GM19043 (cell line): Measurements from ENCODE around the gene TAPBP.

Source experiments
- ATAC-seq: cut with Tn5 transposase; IDR thresholded peaks from one replicate; pipeline ENCODE4 v1.9.1; 2021; ENCODE audit warnings: low read depth; ENCODE audit not compliant: unreplicated experiment

Gene TAPBP

GRCh38 chr6:33320315-33321181, 6.7 kb upstream of the TAPBP start:
- no peak for ATAC-seq

- no peak for ATAC-seq
These were observed 6.0 kb upstream of the TAPBP start for GRCh38 chr6:33319939-33320314.

DNA sequence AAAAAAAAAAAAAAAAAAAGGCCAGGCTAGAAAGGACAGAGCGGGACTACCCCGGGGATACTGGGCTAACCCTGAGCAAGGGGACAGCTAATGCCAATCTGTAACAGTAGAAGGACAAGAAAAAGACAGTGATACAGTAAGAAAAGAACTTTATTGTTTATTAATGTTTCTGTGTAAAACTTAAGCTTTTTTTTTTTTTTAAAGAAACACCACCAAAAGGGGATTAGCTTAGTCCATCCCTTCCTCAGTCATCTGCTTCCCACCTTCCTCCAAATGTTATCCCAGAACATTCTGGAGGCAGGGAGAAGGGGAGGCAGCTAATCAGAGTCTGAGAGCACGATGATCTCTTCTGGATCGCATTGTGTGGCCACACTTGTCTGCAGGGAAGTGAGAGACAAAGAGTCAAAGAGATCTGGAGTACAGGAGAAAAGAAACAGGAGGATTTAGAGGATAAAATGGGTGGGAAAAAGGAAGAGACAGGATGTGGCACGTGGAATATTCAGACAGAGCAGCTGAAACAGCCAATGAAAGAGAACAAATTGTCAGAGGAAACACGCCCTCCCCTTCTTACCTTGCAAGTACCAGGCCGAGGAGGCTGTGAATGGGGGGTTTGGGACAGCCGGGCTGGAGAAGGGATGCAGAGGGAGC, 4.7 kb upstream of the TAPBP start:
- ATAC-seq: no peak

DNA sequence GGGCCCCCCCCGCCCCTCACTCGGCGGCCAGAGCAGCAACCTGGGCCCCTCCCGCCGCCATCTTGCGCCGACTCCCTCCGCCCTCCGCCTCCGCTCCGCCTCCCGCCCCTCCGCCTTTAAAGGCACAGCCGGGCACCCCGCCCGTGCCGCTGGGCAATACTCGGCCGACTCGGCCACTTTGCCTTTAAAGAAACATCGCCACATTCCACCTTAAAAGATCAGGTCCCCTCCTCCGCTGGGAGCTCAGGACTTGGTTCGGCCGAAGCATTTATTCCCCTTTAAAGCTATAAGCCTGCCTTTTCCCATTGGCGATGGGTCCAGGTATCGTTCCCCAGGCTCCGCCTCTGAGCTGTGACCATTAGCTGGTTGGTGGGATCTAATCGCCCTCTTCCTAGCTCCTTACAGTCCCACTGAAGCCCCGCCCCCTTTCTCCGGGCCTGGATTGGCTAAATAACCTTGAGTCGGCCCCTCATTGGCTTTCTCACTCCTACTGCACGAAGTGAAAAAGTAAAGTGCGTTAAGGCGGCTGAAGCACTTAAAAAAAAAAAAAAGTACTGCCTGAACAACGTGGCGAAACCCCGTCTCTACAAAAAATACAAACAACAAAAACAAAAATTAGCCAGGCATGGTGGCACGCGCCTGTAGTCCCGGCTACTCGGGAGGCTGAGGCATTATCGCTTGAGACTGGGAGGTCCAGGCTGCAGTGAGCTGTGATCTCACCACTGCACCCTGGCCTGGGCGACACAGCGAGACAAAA, 4.0 kb upstream of the TAPBP start, which contains the start of gene ZBTB22:
Gene ZBTB22 (minus strand): TSS at position 76 of the 757 bp plus-strand sequence. CDS start 828 bp downstream, outside the sequence.
- peak; percentile 56 for ATAC-seq

DNA sequence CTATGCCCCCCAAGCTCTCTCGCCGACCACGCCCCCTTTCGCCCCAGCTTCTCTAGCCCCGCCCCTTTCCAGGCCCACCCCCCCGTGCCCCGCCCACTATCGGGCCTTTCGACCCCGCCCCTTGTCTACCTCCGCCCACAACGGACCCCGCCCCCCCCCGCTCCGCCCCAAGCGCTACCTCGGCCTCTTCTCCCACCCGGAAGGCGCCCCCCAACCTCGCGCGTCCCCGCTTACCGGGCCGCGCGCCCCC, 3.5 kb upstream of the TAPBP start:
- no peak for ATAC-seq

DNA sequence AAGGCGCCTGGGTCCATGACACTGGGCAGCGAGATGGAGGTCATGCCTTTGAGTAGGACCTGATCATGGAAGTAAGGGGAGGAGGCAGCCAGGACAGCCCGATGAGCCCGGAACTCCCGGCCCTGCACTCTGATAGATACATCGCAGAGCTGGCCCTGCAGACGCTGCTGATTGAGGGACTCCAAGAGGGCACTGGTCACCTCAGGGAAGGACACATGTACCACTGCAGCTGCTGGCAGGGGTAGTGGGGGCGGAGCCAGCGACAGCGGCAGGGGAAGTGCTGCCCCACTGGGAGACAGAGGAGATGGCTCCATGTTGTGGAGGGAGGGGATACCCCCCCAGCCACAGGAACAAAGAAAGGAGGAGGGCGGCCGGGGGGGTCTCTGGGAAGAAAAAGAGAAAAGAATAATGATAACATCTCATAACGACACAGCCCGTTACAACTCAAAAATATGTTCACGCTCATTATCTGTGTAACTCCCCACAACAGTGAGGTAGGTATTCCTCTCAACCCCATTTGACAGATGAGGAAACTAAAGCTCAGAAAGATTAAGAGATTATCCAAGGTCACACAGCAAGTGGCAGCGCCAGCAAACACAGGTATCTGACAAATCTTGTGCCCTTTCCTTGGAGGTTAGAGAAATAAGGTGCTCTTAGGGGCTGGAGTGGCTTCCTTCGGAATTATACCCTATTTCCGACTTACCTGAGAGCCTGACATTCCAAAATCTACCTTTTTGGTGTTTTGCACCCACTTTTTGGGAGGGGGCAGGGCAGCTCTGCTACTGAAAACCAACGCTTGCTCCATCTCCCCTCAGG, 2.9 kb upstream of the TAPBP start:
- no peak for ATAC-seq

DNA sequence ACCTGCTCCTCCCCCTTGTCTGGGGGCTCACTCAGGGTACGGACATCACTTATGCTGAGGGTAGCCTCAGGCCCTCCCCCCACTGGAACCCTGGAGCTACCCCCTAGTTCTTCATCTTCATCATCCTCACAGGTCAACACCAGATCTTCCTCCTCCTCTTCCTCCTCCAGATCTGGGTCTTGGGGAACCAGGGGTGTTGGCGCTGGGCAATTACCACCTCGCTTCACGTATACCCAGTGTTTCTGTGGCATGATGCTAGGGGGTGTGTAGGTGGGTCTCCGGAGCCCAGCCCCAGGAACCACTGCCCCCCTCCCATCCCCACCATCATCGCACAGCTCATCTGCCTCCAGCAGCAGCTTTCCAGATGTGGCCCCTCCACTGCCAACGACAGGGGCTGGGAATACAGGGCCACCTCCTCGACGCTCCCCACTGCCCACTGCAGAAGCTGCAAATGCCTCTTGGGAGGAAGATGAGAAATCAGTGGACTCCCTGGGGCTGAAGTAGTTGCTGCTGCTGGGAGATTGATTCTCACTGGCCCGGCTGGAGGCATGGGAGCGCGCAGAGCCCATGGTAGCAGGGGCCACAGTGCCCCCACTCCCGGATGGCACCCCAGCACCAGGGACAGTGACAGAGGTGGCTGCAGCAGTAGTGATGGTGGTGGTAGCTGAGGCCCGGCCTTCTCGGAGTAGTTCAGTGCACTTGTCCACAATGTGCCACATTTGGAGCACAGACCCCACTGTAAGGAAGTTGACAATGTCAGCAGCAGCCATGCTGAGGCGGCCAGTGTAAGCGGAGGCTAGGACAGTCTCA, 2.1 kb upstream of the TAPBP start:
- no peak for ATAC-seq

- ATAC-seq: no peak
These were observed 1.3 kb upstream of the TAPBP start for GRCh38 chr6:33314943-33315792.

DNA sequence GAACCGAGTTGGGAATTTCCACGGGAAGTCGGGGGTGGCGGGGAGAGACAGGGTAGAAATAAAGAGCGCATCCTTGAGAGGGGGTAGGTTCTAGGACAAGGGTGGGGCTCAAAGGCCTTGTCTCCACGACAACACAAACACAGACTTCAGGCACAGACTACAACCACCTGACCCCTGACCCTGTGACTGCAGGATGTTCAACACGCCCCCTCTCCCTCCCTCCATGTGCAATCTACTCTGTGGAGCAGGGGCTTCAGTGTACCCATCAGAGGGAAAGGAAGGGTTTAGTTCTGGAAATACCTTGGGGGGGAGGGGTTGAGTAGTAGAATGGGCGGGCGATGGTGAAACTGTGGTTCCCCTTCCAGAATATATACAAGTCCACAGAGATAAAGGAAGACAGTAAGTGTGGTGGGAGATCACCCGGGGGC, 651 bp upstream of the TAPBP start:
- ATAC-seq: no peak

GRCh38 chr6:33313105-33313708, 671 bp downstream of the TAPBP start:
- no peak for ATAC-seq

DNA sequence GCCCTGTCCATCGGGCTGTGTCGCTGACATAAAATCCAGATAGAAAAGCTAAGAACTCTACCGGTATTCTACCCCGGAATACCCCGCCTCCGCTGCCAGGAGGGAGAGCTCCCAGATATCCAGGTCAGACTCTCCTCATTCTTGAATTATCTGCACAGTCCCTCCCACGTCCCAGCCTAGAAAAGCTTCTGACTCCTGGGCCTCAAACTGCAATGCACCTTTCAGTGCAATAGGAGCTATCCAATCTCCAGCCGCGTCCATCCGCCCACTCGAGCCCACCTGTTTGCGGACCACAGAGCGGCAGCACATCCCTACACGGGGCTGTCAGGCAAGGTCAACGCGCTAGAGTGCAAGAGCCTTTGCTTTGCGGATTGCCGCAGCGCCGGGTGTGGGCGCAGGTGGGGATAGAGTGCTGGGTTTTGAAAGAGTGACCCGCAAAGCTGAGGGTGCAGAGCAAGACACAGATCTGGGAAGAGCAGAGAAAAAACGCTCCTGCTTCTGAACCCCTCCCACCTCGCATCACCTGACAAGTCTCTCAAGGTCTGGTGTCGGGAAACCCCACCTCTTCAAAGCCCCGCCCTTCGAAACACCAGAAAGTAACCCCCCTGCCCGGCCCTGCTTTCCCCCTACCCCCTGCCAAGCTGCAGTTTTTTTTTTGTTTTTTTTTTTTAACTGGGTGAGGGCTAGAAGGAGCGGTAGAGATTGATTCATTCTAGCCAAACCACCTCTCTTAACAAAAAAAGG, 1.3 kb downstream of the TAPBP start:
- ATAC-seq: no peak

GRCh38 chr6:33306356-33306755, 7.5 kb downstream of the TAPBP start:
- no peak for ATAC-seq

DNA sequence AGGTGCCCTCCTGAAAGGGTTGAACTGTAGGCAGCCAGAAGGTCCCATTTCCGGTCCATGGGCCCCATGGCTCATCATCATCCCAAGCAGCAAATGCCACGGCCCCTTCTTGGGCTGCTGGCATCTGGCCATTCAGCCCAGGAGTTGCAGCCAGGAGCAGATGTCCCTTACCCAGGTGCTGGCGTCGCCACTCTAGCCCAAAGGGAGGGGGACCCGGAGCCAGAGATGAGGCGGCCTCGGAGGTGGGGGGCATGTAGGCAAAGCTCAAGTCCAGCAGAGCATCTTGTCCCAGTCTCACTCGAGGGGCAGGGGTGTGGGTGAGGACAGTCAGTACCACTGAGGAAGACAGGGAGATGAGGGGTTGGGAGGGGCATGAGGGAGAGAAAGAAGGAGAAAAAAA, 8.8 kb downstream of the TAPBP start:
- no peak for ATAC-seq

DNA sequence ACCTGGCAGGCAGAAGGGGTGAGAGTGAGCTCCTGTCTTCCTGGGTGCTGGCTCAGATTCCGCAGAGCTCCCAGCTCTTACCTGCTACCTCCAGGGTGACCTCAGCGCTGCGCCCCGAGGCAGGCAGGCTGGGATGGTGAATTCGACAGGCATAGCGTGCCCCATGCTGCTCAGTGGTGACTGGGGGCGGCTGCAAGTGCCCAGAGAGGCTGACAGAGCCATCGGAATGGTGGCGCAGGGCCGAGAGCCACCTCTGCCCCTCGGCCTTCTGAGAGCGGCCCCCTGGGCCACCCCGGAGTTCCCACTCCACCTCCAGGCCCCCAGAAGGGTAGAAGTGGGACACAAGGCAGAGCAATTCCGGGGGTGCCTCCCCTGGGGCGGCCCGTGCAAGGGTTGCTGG, 9.7 kb downstream of the TAPBP start:
- no peak for ATAC-seq

- no peak for ATAC-seq
These were observed 12.0 kb downstream of the TAPBP start for GRCh38 chr6:33301877-33302276.

DNA sequence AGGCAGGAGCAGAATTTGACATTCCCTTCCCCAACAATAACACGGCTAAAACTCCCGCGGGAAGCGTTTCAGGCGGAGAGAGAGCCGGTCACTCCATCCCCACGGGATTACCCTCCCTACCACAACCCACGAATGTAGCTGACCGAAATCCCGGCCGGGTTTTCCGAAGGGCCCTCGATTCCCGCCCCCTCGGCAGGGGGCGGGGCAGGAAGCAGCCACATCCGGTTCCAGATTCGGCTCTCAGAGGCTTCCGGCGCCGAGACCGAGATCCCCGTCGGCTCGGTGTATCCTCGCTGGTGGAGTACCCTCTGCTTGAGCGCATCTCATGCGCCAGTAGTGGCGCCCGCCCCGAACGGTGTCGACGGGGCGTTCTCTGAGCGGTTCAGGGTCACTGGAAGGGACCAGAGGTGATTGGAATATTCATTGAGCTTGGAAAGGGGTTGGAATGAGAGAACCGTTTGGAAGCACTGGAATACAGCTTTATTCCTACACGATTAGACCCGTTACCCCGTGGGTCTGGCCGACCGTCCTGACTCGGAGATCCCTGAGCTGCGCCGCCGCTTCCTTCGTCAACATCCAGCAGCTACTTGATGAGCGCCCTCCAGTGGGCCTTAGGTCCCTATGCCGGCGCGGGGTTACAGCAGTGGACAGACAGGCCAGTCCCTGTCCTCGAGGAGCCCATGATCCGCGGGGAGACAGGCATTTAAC, 14.5 kb downstream of the TAPBP start:
- peak; percentile 78 for ATAC-seq

DNA sequence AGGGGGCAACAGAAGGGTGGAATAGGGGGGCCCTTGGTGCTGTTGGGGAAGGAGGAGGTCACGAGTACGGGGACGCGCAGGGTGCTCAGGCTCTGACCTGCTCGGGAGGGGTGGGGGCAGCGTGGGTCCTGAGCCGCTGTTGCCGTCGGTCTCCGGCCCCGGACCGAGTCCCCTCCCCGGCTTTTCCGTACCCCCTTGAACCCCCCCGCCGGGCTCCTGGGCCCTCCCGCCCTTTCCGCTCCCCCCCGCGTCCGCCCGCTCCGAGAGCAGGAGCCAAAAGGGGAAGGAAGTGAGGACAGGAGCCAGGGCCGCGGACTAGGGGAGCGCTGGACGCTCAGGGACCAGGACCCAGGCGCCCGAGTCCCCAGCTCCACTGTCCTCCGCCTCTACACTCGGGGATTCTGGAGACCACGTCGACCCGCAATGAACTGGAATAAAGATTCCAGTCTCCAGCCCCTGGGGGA, 15.1 kb downstream of the TAPBP start, which contains the start of gene RGL2:
Gene RGL2 (minus strand): TSS at position 170 of the 464 bp plus-strand sequence. CDS start 332 bp downstream, outside the sequence.
- peak; percentile 21 for ATAC-seq
